HG03060 (cell line): ENCODE data around the gene THAP12.
"Not testable (repeated sequence)": the region's sequence is repeated elsewhere in the genome, so short reads cannot be mapped to it uniquely, and the experiment has no call there.

ENCODE experiments used
- ATAC-seq: cut with Tn5 transposase; IDR thresholded peaks from one replicate; pipeline ENCODE4 v1.9.1; 2021; ENCODE audit warnings: low read depth, moderate number of reproducible peaks; ENCODE audit not compliant: unreplicated experiment

Gene THAP12

GRCh38 chr11:76329084-76329648 lies 51.8 kb downstream of the THAP12 start:
- no peak for ATAC-seq

DNA sequence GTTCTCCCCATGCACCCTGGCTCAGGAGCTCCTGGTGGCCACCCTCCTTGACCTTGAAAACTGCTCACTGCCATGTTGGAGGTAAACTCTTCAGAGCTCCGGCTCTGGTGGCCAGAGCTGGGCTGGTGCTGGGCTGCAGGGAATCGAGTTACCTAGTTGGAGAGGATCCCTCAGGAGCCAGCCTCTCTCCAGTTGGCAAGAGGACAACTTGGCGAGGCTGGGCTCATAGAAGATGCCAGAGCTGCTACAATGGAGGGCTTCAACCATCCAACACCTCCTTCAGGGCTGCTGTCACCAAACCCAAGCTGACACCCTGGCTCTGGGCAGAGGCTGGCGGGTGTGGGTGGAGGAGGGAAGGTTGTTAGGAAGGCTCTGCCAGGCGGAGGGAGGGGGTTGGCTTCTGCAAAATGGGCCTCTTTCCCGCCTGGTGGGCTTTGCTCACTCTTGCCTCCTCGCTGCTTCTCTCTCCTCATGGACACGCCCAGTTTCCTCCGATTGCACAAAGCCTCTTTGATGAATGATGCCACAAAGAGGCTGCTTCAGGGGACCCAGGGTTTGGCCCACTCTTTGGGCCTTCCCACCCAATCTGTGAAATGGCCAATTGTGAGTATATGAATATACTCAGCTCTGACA lies 53.1 kb downstream of the THAP12 start:
- ATAC-seq = no peak

- ATAC-seq = no peak
Observed at GRCh38 chr11:76327202-76327601, 53.7 kb downstream of the THAP12 start.

DNA sequence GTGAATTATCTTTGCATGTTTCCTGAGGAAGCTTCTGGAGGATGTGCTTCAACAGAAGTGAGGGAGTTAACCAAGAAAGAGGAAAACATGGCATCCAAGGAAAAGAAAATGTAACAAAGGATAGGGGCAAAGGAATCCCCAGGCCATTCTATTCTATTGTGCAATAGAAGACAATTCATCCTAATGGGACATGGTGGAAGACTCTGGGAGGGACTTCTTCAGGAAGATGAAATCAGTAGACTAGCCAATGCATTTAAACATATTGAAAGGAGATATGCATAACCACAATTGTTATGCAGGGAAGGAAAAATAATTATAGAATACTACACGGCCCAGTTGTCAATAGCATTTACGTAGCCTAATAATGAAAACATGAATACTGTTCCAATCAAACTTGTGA lies 55.7 kb downstream of the THAP12 start:
- no peak for ATAC-seq

- no peak for ATAC-seq
Observed at GRCh38 chr11:76323804-76324203, 57.1 kb downstream of the THAP12 start.

DNA sequence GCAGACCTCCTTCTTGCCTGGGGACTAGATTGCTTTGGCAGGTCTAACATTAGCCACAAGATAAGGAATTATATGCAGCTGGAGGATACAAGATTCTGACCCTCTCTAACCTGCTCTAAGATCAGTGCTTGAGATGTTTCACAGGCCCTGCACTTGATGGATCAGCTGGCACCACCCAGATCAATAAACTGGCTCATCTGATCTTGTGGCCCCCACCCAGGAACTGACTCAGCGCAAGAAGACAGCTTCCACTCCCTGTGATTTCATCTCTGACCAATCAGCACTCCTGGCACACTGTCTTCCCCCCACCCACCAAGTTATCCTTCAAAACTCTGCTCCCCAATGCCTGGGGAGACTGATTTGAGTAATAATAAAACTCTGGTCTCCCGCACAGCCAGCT lies 57.6 kb downstream of the THAP12 start:
- ATAC-seq = not testable (repeated sequence)

DNA sequence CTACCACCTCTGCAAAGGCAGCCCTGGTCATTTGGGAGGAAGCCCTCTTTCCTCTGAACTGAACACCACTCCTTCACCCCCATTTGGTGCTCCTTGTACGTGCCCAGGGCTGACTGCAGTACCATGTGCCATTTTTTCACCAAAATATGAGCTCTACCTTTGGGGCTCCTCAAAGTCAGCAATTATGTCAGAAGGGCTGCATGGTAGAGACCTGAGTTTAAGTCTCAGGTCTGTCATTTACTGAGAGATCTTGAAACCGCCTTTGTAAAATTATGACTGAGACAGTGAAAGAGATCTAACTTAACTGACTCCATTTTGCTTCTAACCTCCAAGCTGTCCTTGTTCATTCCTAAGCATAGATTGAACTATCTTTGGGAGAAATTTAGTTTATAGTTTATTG lies 58.0 kb downstream of the THAP12 start:
- ATAC-seq = no peak

DNA sequence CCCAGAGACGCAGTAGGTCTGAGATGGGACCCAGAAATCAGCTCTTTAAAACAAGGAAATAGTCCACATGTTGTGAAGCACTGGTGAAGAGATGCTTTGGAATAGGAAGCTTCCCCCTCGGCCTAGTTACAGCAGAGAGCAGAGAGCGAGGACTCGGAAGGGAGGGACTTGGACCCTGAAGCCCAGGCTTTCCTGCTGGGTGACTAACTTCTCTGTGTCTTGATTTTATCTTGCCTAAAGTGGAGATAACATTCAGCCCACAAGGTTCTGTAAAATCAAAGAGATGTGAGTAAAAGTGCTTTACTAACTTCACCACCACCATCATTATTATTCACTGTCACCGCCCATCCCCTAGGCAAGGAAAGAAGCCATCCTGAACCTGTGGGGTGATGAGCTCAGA lies 58.4 kb downstream of the THAP12 start:
- ATAC-seq = no peak

DNA sequence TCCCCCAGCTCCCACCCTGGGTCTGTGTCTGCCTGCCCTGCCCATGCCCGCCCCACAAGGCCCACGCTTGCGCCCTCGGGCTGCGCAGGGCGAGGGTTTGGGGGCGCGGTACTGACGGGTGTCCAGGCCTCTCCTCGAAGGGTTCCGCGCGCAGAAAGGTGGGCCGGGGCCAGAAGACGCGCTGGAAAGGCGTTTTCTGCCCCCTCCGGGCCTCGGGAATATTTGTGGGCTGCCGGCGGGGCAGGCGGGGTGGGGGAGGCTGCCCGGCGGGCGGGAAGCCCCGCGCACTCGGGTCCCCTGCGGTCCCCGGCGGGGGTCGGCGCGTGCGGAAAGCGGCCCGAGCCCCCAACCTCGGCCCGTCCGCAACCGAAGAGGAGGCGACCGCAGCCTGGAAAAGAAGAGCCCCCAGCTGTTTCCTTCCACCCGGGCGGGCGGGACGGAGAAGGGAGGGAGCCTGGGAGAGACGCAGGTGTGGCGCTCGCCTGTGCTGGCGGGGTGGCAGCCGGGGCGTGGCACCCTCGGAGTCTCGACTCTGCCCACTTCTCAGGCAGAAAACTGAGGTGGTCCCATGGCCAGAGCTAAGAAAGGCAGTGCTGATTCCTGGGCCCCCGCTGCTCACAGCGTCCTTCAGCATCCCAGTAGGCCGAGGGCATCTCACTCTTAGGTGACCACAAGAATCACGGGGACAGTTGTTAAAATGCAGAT lies 59.0 kb downstream of the THAP12 start:
- no peak for ATAC-seq

DNA sequence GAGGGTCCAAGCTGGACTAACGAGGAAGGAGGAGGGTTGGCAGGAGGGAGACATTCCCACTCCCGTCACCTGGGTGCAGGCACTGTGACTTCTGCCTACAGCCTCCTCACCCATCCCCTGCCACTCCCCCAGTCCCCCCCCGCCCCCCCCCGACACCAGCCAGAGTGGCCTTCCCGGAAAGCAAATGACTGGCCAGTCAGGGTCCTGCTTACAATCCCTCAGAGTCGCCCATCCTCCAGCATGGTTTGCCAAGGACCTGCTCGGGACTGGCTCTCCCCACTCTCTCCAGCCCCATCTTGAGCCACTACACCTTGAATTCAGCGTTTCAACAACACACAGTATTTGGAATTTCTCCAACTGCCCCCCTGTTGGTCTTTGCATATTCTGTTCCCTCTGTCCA lies 59.6 kb downstream of the THAP12 start:
- no peak for ATAC-seq

DNA sequence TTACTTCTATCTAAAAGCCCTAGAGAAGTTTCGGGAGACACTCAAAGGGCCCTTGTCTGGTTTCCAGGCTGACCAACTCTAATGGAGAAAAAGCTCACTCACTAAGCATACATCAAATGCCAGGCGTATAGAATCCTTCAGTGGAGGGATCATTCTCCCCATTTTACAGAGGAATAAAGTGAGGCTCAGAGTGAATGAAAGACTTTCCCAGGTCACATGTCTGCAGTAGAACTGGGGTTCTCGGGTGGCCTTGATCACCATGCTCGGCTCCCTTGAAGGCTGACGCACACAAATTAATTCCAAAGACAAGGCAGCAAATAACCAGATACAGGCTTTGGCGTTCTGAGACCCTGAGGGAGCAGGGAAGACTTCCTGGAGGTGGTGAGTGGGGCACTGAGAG lies 60.0 kb downstream of the THAP12 start:
- ATAC-seq = no peak

DNA sequence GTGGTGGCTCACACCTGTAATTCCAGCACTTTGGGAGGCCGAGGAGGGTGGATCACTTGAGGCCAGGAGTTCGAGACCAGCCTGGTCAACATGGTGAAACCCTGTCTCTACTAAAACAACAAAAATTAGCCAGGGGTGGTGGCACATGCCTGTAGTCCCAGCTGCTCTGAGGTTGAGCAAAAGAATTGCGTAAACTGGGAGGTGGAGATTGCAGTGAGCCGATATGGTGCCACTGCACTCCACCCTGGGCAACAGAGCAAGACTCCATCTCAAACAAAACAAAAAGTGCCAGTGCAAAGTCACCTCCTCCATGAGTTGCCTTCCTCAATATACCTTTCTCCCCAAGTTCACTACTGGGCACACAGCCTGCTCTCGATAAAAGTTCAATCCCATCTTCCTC lies 61.1 kb downstream of the THAP12 start:
- ATAC-seq = not testable (repeated sequence)

DNA sequence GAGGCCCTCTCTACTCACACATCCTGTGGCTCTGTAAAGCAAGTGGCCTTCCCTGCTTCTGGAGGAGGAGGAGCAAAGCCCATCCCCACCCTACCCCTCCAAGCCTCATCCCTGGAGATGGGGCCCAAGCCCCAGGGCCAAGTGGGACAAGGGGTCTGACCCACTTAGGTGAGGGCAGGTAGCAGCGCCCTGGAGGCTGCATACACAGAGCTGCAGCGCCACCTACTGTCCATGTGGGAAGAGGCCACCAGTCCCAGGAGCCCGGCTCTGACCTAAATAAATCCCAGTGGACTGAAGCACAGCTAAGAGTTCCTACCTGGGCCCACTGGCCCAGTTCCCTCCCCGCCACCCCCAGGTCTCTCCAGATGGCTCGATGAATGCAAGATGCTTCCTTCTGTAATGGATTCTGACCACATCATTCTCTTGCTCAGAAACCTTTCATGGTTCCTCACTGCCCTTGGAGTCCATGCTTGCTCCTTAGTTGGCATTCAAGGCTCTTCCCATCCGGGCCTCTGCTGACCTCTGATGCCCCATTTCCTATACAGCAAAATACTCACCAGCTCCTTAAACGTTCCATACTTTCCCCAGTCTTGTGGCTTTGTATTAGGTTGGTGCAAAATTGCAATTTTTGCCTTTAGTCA lies 62.1 kb downstream of the THAP12 start:
- ATAC-seq = no peak

DNA sequence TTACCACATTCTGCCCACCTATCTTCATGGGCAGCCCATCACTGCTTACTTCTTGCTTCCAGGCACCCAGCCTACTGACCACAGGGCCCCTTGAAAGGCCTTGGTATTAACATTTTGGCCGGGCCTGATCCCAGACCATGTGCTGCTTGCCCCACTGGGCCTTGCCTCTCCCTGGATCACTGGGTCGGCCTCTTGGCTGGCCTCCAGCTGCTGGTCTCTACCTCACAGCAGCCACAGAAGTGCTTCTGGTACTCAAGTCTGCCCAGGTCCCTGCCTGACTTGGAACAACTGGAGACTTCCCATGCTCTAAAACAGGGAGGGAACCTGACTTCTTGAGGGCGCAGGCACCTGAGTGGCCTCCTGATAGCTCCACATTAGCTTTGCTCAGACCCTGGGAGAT lies 63.6 kb downstream of the THAP12 start:
- ATAC-seq = no peak

DNA sequence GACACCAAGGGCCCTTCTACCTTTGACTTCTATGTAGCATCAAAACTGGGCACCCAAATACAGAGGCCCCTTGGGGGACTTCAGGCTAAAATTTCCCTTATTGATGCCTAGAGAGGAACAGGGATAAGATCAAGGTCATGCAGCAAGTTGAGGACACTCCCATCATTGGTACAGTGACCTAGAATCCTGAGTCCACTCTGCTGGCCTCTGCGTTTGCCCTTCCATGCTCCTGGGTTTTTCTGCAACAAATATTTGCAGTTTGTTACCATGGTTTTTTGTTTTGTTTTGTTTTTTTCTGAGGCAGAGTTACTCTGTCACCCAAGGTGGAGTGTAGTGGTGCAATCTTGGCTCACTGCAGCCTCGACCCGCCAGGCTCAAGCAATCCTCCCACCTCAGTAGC lies 64.2 kb downstream of the THAP12 start:
- ATAC-seq = no peak

- ATAC-seq = no peak
Observed at GRCh38 chr11:76315182-76315853, 65.6 kb downstream of the THAP12 start.

DNA sequence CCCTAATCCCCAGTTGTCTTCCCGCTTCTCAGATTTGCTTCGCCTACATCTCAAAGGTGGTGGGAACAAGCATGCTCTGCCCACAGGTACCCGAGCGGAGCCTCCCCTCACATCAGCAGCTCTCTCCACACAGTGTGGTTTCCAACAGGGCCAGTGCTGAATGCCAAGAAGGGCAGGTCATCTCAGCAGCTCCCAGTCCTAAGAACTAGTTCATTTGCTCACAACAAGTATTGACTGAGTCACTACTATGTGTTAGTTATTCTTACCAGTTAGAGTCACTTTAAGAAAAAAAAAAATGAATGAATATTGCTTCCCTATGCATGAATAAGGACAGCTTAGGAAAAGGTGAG lies 66.2 kb downstream of the THAP12 start:
- no peak for ATAC-seq

DNA sequence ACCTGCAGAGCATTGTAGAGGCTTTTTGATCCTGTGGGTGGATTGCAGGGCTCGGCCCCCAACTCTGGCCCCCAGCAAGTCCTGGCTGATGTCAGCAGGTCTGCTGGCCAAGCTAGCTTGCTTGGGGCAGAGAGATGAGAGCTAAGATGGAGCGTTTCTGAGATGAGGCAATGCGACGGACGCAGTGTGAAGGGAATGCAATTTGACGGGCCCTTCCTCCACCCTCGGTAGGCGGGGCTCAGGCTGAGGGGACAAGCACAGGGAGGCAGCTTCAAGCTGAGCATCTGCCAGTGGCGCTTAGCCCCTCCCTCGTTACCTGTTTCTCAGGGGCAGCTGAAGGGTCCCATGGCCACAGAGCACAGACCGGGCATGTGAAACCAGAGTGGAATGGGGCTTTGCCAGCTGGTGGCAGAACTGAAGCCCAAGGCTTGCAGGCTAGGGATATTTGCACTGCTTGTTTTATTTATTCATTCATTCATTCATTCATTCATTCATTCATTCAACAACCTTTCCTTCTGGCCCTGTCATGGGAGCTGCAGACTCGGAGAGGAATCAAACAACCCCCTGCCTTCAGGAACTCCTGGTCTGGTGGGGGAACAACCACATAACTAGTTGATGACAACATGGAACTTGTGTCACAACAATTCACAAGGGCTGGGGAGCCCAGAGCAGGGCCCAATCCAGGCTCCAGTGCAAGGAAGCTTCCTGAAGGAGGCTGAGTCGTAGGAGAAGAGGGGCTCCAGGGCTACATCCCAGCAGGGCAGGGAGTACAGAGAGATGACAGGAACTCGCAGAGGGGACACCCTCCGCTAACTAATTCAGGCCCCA lies 66.8 kb downstream of the THAP12 start:
- no peak for ATAC-seq

DNA sequence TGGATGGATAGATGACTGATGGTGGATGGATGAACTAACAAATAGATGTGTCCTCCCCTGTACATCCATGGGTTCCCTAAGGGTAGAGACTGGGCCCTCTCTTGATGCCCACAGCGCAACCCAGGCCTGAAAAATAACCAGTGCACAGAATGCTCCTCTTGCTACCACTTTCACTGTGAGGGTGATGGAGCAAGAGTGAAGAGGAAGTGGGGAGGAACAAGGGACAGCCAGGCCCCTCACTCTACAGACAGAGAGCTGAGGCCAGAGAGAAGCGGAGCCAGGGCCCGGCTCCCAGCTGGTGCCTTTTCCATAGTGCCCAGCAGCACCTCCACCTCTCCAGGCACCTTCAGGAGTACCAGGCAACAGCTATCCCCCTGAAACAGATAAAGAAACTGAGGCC lies 67.7 kb downstream of the THAP12 start:
- ATAC-seq = no peak

- ATAC-seq = no peak
Observed at GRCh38 chr11:76310832-76311595, 69.9 kb downstream of the THAP12 start.
